GM21367 (cell line): Measurements from ENCODE around the gene TP73.

Experiments
- ATAC-seq: cut with Tn5 transposase; IDR thresholded peaks from one replicate; pipeline ENCODE4 v1.9.1; 2021; ENCODE audit not compliant: unreplicated experiment

Gene TP73

DNA sequence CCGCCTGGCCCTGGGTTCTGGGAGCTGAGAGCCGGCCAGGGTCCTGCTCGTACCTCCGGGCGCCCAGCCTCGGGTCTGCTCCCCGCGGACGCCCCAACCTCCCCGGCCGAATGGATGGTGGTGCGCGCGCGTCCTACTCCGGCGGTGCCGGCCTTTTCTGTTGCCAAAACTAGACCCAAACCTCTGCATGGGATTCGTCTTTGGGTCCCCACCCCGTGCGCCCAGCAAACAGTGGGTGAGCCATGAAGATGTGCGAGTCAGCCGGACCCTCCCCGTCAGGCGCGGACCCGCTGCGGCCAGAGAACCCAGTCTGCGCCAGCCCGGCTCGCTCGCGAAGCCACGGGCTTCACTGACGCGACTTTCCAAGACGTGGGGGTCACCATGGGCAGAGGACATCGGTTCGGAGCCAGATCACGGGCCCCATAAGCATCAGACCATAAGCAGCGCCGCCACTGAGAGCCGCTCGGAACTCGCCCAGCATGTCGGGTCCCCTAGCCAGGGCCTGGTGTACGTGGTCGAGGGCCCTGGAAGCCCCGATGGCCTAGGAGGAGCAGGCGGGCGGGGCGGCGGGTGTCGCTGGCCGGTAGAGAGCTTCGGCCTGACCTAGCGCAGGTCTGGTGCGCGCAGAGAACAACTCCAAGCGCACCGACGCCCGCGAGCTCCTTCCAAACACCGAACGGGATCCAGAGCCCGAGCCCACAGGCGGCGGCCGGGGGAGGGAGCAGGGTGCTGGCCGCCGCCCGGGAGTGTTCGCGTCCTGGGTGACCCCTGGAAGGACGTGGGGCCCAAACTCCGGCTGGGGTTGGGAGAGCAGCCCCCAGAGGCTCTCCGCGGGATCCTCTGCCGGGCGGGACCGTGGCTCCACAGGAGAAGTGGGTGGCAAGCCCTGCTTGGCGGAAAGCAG is 1.0 kb upstream of the TP73 start:
- ATAC-seq = no peak

DNA sequence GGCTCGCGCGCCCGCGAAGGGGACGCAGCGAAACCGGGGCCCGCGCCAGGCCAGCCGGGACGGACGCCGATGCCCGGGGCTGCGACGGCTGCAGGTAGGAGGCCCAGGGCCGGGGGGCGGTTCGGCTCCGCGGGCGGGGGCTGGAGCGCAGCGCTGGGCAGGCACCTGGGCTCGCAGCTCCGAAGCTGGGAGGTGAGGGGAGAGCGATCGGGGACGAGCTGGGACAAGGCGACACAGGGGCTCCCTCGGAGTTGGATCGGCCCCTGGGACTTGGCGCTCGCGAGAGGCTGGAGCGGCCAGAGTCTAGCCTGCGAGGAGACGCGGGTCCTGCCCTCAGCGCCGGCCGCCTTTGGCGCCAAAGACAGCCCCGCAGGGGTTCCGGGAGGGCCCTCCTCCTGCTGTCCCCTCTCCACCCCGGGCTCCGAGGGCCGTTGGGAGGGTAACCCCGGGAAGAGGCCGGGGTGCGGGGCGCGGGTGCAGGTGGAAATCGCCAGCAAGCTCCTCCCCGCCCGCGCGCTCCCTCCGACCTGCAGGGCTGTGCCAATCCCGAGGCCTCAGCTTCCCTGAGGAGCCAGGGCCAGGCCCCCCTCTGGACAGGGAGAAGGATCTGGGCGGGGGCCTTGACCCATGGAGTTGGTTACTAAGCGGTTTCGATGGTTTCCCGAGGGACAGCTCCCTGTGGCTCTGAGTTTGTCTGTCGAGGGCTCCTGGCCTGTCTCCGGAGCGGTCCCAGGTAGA is 401 bp downstream of the TP73 start:
- ATAC-seq = no peak

GRCh38 chr1:3653286-3653618 is 936 bp downstream of the TP73 start:
- no peak for ATAC-seq

DNA sequence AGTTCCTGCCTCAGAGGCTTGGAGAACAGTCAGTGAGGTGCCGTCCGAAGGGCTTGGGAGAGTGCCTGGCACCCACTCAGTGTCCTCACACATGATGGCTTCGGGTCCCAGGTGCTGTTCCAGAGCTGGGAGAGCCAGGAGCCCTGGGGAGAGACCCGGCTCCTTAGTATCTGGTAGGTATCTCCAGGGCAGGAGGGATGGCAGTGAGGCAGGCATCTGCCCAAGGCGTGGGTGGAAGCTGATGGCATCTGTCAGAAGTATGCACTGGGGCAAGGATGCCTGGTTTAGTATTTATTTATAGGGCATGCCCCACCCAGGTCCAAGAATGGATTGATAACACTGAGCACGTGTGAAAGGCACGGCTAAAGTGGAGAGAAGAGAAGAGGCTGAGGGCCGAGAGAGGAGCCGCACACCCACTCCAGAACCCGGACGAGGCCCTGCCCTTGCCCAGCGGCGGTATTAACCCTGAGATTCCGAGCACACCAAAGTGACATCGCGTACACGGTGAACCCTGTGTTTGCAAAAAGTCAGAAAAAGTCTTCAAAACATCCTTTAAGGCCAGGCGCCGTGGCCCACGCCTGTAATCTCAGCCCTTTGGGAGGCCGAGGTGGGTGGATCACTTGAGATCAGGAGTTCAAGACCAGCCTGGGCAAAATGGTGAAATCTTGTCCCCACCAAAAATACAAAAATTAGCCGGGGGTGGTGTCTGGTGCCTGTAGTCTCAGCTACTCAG is 2.4 kb downstream of the TP73 start:
- no peak for ATAC-seq

DNA sequence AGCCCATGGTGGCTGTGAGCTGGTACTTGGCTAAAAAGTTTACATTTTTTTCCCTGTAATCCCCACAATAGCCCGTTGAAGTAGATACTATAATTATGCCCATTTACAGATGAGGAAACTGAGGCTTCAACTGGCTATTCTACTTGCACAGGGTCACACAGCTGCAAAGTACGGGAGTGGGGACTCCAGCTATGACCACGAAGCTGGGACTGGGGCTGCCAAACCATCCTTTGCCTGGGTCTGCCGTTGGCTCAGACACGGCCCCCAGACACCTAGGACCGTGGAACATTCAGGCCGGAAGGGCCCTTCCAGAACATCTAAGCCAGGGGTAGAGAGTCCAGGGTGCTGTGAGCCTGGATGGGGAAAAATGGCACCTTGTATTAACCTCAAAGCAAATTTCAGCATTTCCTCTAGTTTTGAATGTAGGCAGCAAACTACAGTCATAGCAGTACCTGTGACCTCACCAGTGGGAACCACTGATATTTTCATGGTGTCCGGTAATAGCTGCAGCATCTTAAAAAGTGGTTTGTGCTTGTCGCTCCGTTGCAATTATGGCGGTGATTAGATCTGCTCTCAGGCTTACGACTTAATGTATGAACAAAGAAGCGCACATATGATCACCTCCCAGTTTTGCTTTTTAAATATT is 4.3 kb downstream of the TP73 start:
- ATAC-seq = peak; percentile 51

- ATAC-seq = no peak
Measured at GRCh38 chr1:3657096-3657475, 4.8 kb downstream of the TP73 start.

DNA sequence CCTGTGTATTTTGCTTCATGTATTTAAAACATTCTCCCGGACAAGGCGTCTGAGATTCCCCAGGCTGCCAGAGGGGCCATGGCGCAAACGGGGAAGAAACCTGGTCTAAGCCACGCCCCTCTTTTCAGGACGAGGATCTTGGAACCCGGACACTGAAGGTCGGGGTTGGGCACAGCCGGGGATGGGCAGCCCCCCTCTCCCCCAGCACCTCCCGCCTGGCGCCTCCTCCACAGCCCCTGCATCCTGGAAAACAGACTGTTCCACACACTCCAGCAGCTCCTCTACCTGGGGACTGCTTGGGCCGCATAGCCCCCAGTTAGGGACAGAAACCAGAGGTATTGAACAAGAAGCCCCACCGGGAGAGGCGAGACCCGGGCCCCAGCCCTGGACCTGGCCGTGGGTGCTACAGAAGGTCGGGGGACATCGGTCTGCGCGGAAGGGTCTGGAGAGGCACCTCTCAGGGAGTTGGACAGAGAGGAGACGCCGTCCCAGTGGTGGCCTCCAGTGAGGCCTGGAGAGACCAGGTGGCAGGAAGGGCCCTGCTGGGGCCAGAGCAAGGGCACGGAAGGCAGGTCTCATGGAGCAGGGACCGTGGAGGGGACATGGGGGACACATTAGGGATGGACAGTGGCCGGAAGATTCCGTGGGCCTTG is 5.4 kb downstream of the TP73 start:
- no peak for ATAC-seq

DNA sequence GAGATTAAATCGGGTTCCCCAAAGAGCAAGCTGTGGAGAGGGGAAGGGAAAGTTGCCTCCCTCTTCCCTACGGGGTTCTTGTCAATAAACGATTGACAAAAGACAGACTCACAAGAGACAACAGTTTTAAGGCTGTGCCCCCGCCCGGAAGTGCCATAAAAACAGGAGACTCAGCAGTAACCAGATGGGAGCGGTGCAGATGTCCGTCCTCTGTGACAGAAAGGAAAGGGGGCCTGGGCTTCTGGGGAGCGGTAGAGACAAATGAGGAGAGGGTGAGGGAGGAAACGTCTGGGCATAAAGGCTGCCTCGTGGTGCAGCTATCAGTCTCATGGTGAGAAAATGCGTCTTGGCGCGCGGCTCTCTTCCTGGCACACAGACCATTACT is 5.9 kb downstream of the TP73 start:
- no peak for ATAC-seq

DNA sequence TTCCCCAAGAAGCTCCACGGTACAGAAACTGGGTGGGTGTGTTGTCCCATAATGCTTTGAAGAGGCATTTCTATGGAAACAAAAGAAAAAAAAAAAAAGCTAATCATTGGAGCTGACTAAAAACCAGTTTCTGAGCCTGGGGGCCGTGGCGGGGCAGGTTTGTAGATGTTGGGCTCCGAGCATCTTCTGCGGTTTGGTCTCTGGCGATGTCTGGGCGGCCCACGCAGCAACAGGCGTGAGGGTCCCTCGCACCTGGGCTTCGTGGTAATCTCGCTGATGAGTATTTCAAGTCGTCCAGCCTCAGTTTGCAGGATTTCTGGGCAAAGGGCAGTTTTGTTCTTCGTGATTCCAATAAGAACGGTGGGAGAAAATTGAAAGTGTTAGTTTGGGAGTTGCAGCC is 6.8 kb downstream of the TP73 start:
- no peak for ATAC-seq

GRCh38 chr1:3660704-3661103 is 8.4 kb downstream of the TP73 start:
- ATAC-seq = no peak

DNA sequence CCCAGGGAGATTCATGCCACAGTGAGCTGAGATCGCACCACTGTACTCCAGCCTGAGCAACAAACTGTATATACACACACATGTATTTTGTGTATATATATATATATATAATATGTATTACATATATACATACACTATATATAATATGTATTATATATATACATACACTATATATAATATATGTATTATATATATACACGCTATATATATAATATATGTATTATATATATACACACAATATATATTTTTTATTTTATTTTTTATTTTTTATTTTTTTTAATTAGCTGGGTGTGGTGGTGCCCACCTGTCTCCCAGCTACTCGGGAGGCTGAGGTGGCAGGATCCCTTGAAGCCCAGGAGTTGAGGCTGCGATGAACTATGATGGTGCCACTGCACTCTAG is 9.3 kb downstream of the TP73 start:
- ATAC-seq = no peak

GRCh38 chr1:3662080-3662671 is 9.9 kb downstream of the TP73 start:
- ATAC-seq = no peak

DNA sequence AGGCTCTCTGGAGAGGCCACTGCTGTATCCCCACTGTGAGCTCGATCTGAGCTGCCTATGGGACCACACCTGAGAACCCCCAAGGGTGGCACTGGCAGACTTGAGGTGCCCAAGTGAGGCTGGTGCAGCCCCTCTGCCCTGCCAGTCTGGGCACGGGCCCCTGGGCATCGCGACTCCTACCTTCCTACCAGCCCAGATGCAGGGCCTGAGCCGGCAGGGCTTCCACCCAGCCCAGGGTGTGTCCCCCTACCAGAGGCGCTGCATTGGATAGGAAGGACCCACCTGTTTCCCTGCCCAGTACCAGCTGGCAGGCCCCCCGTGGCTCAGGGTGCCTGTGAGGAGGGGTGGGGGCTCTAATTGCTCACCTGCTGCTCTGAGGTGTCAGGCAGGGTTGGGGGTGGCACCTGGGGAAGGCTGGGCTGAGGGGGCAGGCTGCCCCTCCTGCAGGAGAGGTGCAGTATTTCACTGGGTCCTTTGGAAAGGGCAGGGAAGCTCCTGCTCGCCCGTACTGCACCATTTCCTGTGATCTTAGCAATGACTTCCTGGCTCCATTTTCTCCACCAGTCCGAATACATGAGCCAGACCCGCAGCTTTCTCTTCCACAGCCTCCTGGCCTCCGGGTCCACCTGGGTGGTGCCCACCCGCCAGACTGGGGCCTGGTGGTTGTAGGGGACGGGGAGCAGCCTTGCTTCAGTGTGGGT is 11.8 kb downstream of the TP73 start:
- ATAC-seq = no peak

- no peak for ATAC-seq
Measured at GRCh38 chr1:3664700-3665375, 12.5 kb downstream of the TP73 start.

DNA sequence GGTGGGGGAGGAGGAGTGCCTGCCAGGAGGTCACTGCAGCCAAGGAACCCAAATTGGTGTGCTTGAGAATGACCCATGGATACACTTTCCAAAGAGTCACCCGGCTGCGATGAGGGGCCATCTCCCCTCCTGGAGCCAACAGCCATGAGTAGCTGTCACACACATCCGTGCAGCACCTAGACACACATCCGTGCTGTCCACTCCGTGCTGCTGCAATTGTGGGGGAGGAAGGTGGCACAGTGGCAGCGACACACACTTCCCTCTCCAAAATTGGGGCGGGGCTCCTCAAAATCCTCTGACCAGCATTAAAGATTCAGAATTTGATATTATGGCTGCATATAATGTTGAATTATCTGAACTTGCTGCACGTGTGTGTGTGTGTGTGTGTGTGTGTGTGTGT is 15.8 kb downstream of the TP73 start:
- no peak for ATAC-seq

- ATAC-seq = no peak
Measured at GRCh38 chr1:3668585-3669300, 16.4 kb downstream of the TP73 start.

DNA sequence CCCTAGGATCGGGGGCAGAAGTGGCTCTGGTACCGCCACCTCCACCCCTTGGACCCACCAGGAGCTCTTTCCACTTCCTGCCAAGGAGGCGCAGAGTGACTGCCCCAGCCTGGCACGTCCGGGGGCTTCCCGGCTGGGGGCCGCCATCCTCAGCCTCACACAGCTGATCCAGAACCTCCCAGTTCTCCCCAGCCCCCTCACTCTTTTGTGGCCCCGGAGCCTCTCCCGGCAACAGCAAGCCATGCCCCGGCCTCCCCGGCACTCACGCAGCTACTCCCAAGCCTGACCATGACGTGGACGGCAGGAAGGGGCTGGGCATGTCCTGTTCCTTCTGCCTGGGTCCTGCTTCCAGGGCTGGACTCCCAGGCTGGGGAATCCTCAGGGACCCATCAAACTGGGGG is 17.1 kb downstream of the TP73 start:
- no peak for ATAC-seq

- no peak for ATAC-seq
Measured at GRCh38 chr1:3669971-3670431, 17.7 kb downstream of the TP73 start.
